ENCODE data around the gene KCNQ1. TPM values are rescaled to one million over a fixed set of nuclear protein-coding genes. Genes with fewer than 3 reads are reported as not detected.

The KCNQ1 gene
- total and polyA plus RNA-seq, 2 experiments from 2014 or later: 0.45 to 0.87 TPM

DNA sequence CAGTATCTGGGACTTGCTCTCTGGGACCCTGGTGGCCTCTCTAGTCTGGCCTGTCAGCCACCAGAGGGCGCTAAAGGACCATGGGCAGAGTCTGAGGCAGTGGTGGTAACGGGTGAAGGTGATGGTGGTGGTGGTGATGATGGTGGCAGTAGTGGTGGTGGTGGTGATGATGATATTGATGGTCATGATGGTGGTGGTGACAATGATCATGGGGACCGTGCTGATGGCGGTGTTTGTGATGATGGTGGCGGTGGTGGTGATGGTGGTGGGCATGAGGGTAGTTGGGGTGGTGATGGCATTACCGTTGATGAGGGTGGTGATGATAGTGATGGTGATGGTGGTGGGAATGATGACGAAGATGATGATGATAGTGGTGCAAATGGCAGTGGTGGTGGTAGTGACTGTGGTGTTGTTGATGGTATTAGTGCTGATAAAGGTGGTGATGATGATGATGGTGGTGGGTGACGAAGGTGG lies 16.4 kb upstream of the KCNQ1 start:
- Histone ChIP-seq H3K27me3 (ENCODE audit: insufficient read depth) (no peaks in the 10 kb centered on the region), H3K9me2 (ENCODE audit: insufficient read depth) (0 out of 2 replicates have a peak, but pooled peaks cover 5% of the 10 kb centered on the region), H3K79me2 (replicated peaks; ENCODE audit: insufficient read depth) (no peaks in the 10 kb centered on the region), H3K4me1 (ENCODE audit: insufficient read depth) (no peaks in the 10 kb centered on the region), H3K4me2 (no peak overlapping the region), H2AFZ (no peak overlapping the region), H3K36me3 (ENCODE audit: insufficient read depth) (no peaks in the 10 kb centered on the region), H4K20me1 (replicated peaks; ENCODE audit: insufficient read depth) (no peaks in the 10 kb centered on the region), H3K27ac (ENCODE audit: low read depth) (no peak overlapping the region), H3K4me3 (no peak overlapping the region), H3F3A (replicated peaks; ENCODE audit: low read depth) (no peaks in the 10 kb centered on the region)
- Mint-ChIP-seq H3K4me3 (no peak overlapping the region), H3K9me3 (peaks cover 3% of the 10 kb centered on the region; the same call in 1 of the 3 replicates), H3K27me3 (ENCODE audit: insufficient read depth, low read depth, poor library complexity) (peaks cover 5% of the 10 kb centered on the region), H3K4me1 (no peaks in the 10 kb centered on the region), H3K36me3 (ENCODE audit: low read depth) (no peaks in the 10 kb centered on the region), H3K27ac (no peak overlapping the region)
- DNase-seq (ENCODE audit: low spot score) (peak; percentile 82), ATAC-seq (peak; percentile 96)
- TF ChIP-seq JUNB (IDR thresholded peaks at IDR 0.05; ENCODE audit: unreplicated experiment): no peak
- TF ChIP-seq, protein P1, sequence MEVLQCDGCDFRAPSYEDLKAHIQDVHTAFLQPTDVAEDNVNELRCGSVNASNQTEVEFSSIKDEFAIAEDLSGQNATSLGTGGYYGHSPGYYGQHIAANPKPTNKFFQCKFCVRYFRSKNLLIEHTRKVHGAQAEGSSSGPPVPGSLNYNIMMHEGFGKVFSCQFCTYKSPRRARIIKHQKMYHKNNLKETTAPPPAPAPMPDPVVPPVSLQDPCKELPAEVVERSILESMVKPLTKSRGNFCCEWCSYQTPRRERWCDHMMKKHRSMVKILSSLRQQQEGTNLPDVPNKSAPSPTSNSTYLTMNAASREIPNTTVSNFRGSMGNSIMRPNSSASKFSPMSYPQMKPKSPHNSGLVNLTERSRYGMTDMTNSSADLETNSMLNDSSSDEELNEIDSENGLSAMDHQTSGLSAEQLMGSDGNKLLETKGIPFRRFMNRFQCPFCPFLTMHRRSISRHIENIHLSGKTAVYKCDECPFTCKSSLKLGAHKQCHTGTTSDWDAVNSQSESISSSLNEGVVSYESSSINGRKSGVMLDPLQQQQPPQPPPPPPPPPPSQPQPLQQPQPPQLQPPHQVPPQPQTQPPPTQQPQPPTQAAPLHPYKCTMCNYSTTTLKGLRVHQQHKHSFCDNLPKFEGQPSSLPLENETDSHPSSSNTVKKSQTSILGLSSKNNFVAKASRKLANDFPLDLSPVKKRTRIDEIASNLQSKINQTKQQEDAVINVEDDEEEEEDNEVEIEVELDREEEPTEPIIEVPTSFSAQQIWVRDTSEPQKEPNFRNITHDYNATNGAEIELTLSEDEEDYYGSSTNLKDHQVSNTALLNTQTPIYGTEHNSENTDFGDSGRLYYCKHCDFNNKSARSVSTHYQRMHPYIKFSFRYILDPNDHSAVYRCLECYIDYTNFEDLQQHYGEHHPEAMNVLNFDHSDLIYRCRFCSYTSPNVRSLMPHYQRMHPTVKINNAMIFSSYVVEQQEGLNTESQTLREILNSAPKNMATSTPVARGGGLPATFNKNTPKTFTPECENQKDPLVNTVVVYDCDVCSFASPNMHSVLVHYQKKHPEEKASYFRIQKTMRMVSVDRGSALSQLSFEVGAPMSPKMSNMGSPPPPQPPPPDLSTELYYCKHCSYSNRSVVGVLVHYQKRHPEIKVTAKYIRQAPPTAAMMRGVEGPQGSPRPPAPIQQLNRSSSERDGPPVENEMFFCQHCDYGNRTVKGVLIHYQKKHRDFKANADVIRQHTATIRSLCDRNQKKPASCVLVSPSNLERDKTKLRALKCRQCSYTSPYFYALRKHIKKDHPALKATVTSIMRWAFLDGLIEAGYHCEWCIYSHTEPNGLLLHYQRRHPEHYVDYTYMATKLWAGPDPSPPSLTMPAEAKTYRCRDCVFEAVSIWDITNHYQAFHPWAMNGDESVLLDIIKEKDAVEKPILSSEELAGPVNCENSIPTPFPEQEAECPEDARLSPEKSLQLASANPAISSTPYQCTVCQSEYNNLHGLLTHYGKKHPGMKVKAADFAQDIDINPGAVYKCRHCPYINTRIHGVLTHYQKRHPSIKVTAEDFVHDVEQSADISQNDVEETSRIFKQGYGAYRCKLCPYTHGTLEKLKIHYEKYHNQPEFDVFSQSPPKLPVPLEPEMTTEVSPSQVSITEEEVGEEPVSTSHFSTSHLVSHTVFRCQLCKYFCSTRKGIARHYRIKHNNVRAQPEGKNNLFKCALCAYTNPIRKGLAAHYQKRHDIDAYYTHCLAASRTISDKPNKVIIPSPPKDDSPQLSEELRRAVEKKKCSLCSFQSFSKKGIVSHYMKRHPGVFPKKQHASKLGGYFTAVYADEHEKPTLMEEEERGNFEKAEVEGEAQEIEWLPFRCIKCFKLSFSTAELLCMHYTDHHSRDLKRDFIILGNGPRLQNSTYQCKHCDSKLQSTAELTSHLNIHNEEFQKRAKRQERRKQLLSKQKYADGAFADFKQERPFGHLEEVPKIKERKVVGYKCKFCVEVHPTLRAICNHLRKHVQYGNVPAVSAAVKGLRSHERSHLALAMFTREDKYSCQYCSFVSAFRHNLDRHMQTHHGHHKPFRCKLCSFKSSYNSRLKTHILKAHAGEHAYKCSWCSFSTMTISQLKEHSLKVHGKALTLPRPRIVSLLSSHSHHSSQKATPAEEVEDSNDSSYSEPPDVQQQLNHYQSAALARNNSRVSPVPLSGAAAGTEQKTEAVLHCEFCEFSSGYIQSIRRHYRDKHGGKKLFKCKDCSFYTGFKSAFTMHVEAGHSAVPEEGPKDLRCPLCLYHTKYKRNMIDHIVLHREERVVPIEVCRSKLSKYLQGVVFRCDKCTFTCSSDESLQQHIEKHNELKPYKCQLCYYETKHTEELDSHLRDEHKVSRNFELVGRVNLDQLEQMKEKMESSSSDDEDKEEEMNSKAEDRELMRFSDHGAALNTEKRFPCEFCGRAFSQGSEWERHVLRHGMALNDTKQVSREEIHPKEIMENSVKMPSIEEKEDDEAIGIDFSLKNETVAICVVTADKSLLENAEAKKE (CRISPR knock-in tag; IDR thresholded peaks at IDR 0.05): peak; percentile 80; the same call in 1 of the 2 replicates
- TF ChIP-seq NANOG (IDR thresholded peaks at IDR 0.05; ENCODE audit: borderline replicate concordance): no peak
- TF ChIP-seq, protein P2, sequence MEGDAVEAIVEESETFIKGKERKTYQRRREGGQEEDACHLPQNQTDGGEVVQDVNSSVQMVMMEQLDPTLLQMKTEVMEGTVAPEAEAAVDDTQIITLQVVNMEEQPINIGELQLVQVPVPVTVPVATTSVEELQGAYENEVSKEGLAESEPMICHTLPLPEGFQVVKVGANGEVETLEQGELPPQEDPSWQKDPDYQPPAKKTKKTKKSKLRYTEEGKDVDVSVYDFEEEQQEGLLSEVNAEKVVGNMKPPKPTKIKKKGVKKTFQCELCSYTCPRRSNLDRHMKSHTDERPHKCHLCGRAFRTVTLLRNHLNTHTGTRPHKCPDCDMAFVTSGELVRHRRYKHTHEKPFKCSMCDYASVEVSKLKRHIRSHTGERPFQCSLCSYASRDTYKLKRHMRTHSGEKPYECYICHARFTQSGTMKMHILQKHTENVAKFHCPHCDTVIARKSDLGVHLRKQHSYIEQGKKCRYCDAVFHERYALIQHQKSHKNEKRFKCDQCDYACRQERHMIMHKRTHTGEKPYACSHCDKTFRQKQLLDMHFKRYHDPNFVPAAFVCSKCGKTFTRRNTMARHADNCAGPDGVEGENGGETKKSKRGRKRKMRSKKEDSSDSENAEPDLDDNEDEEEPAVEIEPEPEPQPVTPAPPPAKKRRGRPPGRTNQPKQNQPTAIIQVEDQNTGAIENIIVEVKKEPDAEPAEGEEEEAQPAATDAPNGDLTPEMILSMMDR (conservative IDR thresholded peaks at IDR 0.05; ENCODE audit: low read depth in 2 of 2): peak; percentile 95 to 99

Measured in GM23338 (cell line).